MCF 10A (cell line): ENCODE measurements around the gene DCBLD2. TPM values are rescaled to one million over a fixed set of nuclear protein-coding genes. Genes with fewer than 3 reads are reported as not detected.

ENCODE experiments used
- BruUV-seq: library from RNA; stranded (reverse); fragments of 400-500 nt; replicated peaks from 2 replicates; lab custom pipeline; 2021; lab: Mats Ljungman, UMichigan
- CTCF ChIA-PET: fragments of 300-600 bp; sonication (Branson Sonifier 250); formaldehyde crosslinking; extraction: SDS; loops from one replicate; lab custom pipeline; 2021; ENCODE audit warnings: antibody characterized with exemption, inconsistent platforms; lab: Yijun Ruan, JAX
- POLR2A ChIA-PET: fragments of 300-600, 350-650 bp; sonication (Branson Sonifier 250); formaldehyde crosslinking; extraction: SDS; loops from one replicate; lab custom pipeline; 2020; ENCODE audit warnings: antibody characterized with exemption, inconsistent platforms; lab: Yijun Ruan, JAX
- DNase-seq: peaks from one replicate; pipeline ENCODE4 v3.0.0-alpha.2; 2018; ENCODE audit not compliant: unreplicated experiment
- H3K27ac Mint-ChIP-seq: one replicate; pipeline ENCODE4 v1.8.0; 2022; ENCODE audit warnings: mild to moderate bottlenecking, low read depth, mixed read lengths; ENCODE audit not compliant: unreplicated experiment
- H3K27me3 Mint-ChIP-seq: one replicate; pipeline ENCODE4 v1.8.0; 2022; ENCODE audit warnings: mixed read lengths; ENCODE audit not compliant: insufficient read depth, unreplicated experiment
- H3K36me3 Mint-ChIP-seq: one replicate; pipeline ENCODE4 v1.8.0; 2022; ENCODE audit warnings: mild to moderate bottlenecking, moderate library complexity, mixed read lengths; ENCODE audit not compliant: insufficient read depth, unreplicated experiment
- H3K4me1 Mint-ChIP-seq: one replicate; pipeline ENCODE4 v1.8.0; 2022; ENCODE audit warnings: mixed read lengths; ENCODE audit not compliant: insufficient read depth, unreplicated experiment
- H3K4me3 Mint-ChIP-seq: one replicate; pipeline ENCODE4 v1.8.0; 2022; ENCODE audit warnings: mild to moderate bottlenecking, moderate library complexity, mixed read lengths; ENCODE audit not compliant: unreplicated experiment
- H3K9me3 Mint-ChIP-seq: one replicate; pipeline ENCODE4 v1.8.0; 2022; ENCODE audit warnings: mixed read lengths; ENCODE audit not compliant: unreplicated experiment
- CTCF ChIP-seq: fragments of 200-600 bp; IDR thresholded peaks from one replicate; pipeline ENCODE4 v1.8.0; 2022; ENCODE audit warnings: antibody characterized with exemption, mild to moderate bottlenecking; ENCODE audit not compliant: unreplicated experiment
- intact Hi-C: fragments of 100-400 bp; cut with micrococcal nuclease; formaldehyde crosslinking; loops from 2 replicates; pipeline ENCODE4 v1.14.1; 2022
- total RNA-seq: library from RNA; stranded (reverse); gene quantifications from 2 replicates; pipeline ENCODE4 v1.2.3, GENCODE V29; 2022

DCBLD2 gene
- total RNA-seq, 1 experiment from 2014 or later, result 161 TPM

- Mint-ChIP-seq H3K4me3 (no peak overlapping the region), H3K27ac (no peak overlapping the region), H3K27me3 (no peaks in the 10 kb centered on the region), H3K9me3 (no peaks in the 10 kb centered on the region), H3K4me1 (peaks cover 27% of the 10 kb centered on the region), H3K36me3 (no peaks in the 10 kb centered on the region)
- POLR2A ChIA-PET, result no interaction called here
- no peak for TF ChIP-seq CTCF
- no TSS peak for BruUV-seq
- no peak for DNase-seq
- CTCF ChIA-PET, result no interaction called here
- intact Hi-C loops, result no loop called here
These were observed 134.6 kb downstream of the DCBLD2 start for GRCh38 chr3:98766924-98767323.

- CTCF ChIA-PET, result interaction anchor here (0.6 kb wide), 1 partner anchor 10 kb away, joined by 3 read pairs; no protein-coding TSS in a partner anchor
- intact Hi-C loops, result no loop called here
- Mint-ChIP-seq H3K4me3 (no peak overlapping the region), H3K27ac (no peak overlapping the region), H3K4me1 (peaks cover 24% of the 10 kb centered on the region), H3K36me3 (no peaks in the 10 kb centered on the region), H3K9me3 (no peaks in the 10 kb centered on the region), H3K27me3 (no peaks in the 10 kb centered on the region)
- DNase-seq, result no peak
- POLR2A ChIA-PET, result no interaction called here
- BruUV-seq, result no TSS peak
- TF ChIP-seq CTCF, result no peak
These were observed 135.8 kb downstream of the DCBLD2 start for GRCh38 chr3:98765721-98766120.

- Mint-ChIP-seq H3K4me3 (no peak overlapping the region), H3K36me3 (no peaks in the 10 kb centered on the region), H3K9me3 (no peaks in the 10 kb centered on the region), H3K27me3 (no peaks in the 10 kb centered on the region), H3K4me1 (peaks cover 15% of the 10 kb centered on the region), H3K27ac (no peak overlapping the region)
- no TSS peak for BruUV-seq
- intact Hi-C loops, result no loop called here
- DNase-seq, result no peak
- POLR2A ChIA-PET, result interaction anchor here (0.7 kb wide), 1 partner anchor 16 kb away, joined by 3 read pairs; no protein-coding TSS in a partner anchor
- TF ChIP-seq CTCF, result no peak
- CTCF ChIA-PET, result interaction anchor here (0.8 to 1.1 kb wide), 3 partner anchors 27 to 164 kb away, joined by 3 to 4 read pairs (median 4); no protein-coding TSS in a partner anchor
These were observed 137.0 kb downstream of the DCBLD2 start for GRCh38 chr3:98764472-98764884.

GRCh38 chr3:98763819-98764418 lies 137.6 kb downstream of the DCBLD2 start:
- no peak overlapping the region for H3K4me3 Mint-ChIP-seq
- no peak for TF ChIP-seq CTCF
- peaks cover 15% of the 10 kb centered on the region for H3K4me1 Mint-ChIP-seq
- no peak for DNase-seq
- no peak overlapping the region for H3K27ac Mint-ChIP-seq
- no peaks in the 10 kb centered on the region for H3K27me3 Mint-ChIP-seq
- H3K36me3 Mint-ChIP-seq, result no peaks in the 10 kb centered on the region
- intact Hi-C loops, result no loop called here
- POLR2A ChIA-PET, result interaction anchor here (0.7 kb wide), 1 partner anchor 17 kb away, joined by 3 read pairs; no protein-coding TSS in a partner anchor
- no TSS peak for BruUV-seq
- H3K9me3 Mint-ChIP-seq, result no peaks in the 10 kb centered on the region
- CTCF ChIA-PET, result interaction anchor here (0.6 to 1.1 kb wide), 4 partner anchors 10 to 163 kb away, joined by 3 to 4 read pairs (median 4); no protein-coding TSS in a partner anchor
